IMR-90 (cell line): ENCODE measurements around the gene CAB39.

Experiments
- BHLHE40 ChIP-seq: fragments of 150-350 bp; IDR thresholded peaks from 2 replicates; pipeline ENCODE4 v1.6.1; 2016; ENCODE audit warnings: mild to moderate bottlenecking, low read depth, low read length
- CEBPB ChIP-seq: IDR thresholded peaks from 2 replicates; pipeline ENCODE4 v1.6.1; 2012; ENCODE audit warnings: low read depth, low read length, improper control_type of control experiment
- MAFK ChIP-seq: IDR thresholded peaks from 2 replicates; pipeline ENCODE4 v1.6.1; 2012; ENCODE audit warnings: low read depth, low read length, improper control_type of control experiment
- MAZ ChIP-seq: IDR thresholded peaks from 2 replicates; pipeline ENCODE4 v1.6.1; 2012; ENCODE audit warnings: low read depth, mild to moderate bottlenecking, low read length, improper control_type of control experiment, moderate library complexity, borderline replicate concordance
- POLR2A ChIP-seq: IDR thresholded peaks from 2 replicates; pipeline ENCODE4 v1.6.1; 2012; ENCODE audit warnings: mild to moderate bottlenecking, low read depth, low read length
- RAD21 ChIP-seq: IDR thresholded peaks from 2 replicates; pipeline ENCODE4 v1.6.1; 2012; ENCODE audit warnings: low read length, improper control_type of control experiment
- TF ChIP-seq, protein P1 (sequence below): conservative IDR thresholded peaks from 2 replicates; pipeline ENCODE4 v1.5.1; 2012; ENCODE audit warnings: mild to moderate bottlenecking, low read depth, low read length, improper control_type of control experiment

DNA sequence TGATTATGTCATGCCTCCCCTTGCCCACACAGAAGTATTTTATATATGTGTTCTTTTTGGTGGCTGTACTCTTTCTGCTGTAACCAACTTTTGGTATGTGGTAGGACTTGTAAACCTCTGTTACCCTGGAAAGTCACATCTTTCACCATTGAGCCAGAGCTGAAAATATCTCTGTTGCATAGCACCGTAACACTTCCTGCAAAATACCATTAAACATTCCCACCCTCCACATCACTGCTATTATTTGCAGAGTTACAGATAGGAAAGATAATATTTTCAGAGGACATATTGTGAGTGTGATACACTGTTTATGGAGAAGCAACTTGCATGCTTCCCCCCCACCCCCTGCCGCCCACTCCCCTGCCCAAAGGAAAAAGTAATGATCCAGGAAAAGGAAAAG is 44.8 kb downstream of the CAB39 start:
- TF ChIP-seq, protein P1, sequence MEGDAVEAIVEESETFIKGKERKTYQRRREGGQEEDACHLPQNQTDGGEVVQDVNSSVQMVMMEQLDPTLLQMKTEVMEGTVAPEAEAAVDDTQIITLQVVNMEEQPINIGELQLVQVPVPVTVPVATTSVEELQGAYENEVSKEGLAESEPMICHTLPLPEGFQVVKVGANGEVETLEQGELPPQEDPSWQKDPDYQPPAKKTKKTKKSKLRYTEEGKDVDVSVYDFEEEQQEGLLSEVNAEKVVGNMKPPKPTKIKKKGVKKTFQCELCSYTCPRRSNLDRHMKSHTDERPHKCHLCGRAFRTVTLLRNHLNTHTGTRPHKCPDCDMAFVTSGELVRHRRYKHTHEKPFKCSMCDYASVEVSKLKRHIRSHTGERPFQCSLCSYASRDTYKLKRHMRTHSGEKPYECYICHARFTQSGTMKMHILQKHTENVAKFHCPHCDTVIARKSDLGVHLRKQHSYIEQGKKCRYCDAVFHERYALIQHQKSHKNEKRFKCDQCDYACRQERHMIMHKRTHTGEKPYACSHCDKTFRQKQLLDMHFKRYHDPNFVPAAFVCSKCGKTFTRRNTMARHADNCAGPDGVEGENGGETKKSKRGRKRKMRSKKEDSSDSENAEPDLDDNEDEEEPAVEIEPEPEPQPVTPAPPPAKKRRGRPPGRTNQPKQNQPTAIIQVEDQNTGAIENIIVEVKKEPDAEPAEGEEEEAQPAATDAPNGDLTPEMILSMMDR, result no peak
- no peak for TF ChIP-seq POLR2A
- TF ChIP-seq CEBPB, result peak; percentile 26; the same call in 1 of the 2 replicates
- TF ChIP-seq MAFK, result no peak
- no peak for TF ChIP-seq MAZ
- no peak for TF ChIP-seq RAD21
- no peak for TF ChIP-seq BHLHE40
